GM18873 (cell line): ENCODE results near the gene OTUD3.
"Not testable (repeated sequence)": the region's sequence is repeated elsewhere in the genome, so short reads cannot be mapped to it uniquely, and the experiment has no call there.

Experiments used
- ATAC-seq: cut with Tn5 transposase; IDR thresholded peaks from one replicate; pipeline ENCODE4 v1.9.1; 2021; ENCODE audit warnings: mild to moderate bottlenecking, moderate library complexity, moderate number of reproducible peaks; ENCODE audit not compliant: unreplicated experiment, low FRiP score

The OTUD3 gene, protein sequence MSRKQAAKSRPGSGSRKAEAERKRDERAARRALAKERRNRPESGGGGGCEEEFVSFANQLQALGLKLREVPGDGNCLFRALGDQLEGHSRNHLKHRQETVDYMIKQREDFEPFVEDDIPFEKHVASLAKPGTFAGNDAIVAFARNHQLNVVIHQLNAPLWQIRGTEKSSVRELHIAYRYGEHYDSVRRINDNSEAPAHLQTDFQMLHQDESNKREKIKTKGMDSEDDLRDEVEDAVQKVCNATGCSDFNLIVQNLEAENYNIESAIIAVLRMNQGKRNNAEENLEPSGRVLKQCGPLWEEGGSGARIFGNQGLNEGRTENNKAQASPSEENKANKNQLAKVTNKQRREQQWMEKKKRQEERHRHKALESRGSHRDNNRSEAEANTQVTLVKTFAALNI

DNA sequence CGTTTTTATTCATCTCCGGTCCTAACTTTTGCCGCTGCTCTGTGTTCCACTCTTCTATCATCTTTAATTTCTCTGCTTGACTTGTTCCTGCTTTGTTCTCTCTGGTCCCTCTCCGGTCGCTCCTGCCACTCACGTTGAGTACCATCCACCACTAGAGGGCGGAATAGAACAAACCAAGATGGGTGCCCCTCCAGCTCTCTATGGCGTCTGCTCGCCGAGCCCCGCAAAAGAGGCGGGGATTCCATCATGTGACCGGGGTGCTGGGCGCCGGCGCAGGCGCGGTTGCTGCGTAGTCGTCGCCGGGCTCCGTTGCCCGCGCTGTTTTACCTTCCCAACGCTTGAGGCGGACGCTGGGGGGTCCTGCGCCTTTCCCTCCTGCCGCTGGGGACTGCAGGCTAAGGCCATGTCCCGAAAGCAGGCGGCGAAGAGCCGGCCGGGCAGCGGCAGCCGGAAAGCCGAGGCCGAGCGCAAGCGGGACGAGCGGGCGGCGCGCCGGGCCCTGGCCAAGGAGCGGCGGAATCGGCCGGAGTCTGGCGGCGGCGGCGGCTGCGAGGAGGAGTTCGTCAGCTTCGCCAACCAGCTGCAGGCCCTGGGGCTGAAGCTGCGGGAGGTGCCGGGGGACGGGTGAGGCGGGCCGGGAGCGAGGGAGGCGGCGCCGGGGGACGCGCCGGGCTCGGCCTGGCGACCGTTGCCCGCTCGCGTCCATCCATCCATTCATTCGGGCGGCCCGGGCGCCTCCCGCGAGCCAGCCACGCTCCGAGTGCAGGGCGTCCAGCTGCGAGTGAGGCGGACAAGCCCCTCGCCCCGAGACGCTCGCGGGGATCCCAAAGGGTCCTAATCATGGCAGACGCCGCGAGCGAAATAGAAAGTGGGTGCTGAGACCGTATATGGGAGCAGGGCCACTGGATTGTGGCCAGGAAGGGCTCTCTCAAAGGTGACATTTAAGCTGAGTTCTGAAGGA, at the start of gene OTUD3:
Gene OTUD3 (plus strand): TSS at position 285 of the 961 bp plus-strand sequence. CDS start 119 bp downstream, at position 404.
- peak; percentile 85 for ATAC-seq

DNA sequence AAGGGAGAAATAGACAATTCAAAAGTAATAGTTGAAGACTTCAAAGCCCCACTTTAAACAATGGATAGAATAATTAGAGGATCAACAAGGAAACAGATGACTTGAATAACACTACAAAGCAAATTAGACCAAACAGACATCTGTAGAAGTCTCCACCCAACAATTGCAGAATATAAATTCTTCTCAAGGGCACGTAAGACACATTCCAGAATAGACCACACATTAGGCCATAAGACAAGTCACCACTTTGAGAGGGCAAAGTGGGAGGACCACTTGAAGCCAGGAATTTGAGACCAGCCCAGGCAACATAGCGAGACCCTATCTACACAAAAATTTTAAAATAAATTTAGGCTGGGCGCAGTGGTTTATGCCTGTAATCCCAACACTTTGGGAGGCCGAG, 46.6 kb upstream of the OTUD3 start:
- no peak for ATAC-seq

DNA sequence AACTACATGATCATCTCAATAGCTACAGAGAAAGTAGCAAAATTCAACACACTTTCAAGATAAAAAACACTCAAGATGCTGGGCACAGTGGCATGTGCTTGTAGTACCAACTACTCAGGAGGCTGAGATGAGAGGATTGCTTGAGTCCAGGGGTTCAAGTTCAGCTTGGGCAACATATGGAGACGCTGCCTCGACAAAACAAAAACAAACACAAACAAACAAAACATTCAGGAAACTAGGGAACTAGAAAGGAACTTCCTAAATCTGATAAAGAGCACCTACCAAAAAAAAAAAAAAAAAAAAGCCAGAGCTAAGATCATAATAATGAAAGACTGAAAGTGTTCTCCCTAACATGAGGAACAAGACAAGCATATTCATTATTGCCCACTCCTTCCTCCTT, 44.3 kb upstream of the OTUD3 start:
- ATAC-seq: no peak

DNA sequence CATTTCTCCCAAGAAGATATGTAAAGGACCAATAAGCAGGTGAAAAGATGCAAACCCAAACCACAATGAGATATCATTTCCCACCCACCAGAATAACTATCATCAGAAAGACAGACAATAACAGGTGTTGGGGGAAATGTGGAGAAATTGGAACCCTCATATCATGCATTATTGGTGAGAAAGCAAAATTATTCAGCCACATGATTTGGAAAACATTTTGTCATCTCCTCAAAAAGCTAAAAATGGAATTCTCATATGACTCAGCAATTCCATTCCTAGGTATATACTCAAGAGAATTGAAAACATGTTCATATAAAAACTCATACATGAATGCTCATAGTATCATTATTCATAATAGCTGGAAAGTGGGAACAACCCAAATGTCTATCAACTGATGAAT, 42.0 kb upstream of the OTUD3 start:
- no peak for ATAC-seq

DNA sequence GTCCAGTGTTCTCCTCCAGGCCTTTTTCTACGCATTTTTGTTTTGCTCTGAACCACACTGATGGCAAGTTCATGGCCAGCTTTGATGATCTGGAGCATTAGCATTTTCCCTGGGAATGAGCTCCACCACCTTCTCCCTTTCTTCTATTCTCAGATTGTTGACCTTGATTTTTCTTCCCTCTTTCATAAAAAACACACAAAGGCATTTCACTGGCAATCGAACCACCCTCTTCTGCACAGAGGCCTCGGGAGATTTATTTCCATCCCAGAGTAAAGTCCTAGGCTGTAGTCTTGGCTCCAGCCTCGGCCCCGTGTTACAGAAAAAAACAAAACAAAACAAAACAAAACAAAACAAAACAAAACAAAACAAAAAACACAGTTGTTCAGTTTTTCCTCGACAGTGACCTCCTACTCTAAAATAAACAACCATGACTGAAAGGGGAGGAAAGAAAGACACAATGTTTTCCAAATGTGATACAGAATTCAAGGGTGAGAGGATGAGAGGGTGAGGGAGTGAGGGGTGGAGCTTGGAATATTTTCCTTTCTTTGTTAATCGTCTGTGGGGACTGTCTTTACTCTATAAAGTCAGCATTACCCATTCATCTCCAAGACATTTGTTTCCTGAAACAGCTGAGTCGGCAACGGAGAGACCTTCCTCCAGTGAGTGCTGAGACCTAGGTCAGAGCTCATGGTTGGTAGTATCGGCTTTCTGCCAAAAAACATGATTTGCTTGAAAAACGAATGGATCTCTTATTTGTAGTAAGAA, 37.3 kb upstream of the OTUD3 start:
- ATAC-seq: no peak

DNA sequence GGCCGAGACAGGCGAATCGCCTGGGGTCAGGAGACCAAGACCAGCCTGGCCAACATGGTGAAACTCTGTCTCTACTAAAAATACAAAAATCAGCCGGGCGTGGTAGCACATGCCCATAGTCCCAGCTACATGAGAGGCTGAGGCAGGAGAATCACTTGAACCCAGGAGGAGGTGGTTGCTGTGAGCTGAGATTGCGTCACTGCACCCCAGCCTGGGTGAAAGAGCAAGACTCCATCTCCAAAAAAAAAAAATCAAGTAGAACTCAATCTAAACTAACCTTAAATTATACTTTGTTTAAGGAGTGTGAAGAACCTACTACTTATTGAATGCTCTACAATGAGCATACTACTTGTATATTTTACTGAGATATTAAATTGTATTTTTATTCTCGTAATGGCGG, 36.6 kb upstream of the OTUD3 start:
- ATAC-seq: no peak

DNA sequence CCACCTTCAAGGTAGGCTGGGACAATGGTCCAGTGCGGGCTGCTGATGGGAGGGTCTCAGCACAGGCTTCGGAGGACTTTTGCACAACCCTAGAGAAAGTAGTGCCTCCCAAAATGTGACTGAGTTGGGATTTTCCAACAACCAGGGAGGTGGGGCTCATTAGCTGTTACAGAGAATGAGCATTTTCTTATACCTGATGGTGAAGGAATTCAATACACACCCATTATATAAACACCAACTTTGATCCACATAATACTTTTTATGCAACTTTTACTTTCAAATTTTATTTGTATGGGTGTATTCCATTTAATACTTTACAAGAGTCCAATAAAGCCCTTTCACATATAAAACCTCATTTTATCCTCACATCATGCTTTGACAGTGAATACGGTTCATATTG, 35.9 kb upstream of the OTUD3 start:
- no peak for ATAC-seq

DNA sequence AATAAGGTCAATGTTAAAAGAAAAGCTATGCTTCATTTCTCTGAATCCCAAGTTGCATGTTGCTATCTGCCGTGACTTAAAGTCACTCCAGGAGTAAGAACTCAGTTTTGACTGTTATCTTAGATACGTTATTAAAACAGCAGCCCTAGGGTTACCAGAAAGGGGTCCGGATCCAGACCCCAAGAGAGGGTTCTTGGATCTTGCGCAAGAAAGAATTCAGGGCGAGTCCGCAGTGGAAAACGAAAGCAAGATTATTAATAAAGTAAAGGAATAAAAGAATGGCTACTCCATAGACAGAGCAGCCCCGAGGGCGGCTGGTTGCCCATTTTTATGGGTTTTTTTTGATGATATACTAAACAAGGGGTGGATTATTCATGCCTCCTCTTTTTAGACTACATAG, 34.9 kb upstream of the OTUD3 start:
- ATAC-seq: not testable (repeated sequence)

DNA sequence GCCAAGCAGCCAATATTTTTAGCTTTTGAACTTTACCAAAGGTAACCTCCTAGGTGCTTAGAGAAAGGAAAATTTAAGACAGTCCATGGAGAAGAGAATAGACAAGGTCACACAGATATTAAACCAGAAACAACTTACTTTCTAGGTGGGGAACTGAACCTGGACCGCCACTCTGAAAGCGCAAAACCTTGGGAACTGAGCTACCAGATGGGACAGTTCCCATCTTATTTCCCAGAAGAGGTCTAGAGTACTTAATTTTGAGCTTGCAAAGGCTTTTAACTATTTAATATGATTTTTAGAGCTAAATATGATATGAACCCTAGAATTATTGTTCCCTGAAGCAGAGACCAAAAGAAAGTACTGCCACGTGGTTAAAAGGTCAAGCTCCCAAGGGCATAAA, 32.9 kb upstream of the OTUD3 start:
- not testable (repeated sequence) for ATAC-seq

DNA sequence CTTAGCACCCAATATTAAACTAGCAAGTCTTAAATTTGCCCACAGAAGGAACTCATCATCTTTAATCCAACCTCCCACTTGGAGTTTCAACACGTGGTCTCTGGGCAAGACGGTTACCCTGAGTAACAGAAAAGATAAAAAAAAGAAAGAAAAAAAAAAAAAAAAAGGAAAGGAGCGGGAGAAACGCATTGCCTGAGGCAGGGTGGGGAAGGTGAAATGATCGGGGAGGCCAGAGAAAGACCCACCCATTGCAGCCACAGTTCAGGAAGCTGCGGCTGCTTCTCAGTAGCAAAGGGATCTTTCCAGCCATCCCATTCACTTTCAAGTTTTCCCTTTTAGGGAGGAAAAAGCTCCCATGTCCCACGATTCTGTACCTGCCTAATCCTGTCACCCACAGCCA, 32.0 kb upstream of the OTUD3 start:
- ATAC-seq: no peak

DNA sequence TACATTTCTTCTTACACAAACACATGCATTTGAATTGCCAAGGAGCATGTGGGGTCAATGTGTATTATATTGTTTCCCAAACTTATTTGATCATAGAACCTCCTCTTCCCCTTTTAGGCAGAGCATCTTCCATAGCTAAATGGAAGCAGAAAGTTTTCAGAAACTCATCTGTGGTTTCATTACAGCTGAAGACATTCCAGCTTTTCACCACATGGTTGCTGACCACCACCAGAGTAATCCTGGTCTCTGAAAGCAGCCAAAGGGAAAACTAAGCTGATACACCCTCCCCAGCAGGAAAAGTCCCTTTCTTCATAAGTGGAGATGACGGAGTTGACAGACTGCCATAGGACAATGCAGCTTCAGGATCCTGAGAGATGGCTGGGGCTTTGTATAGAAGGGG, 30.2 kb upstream of the OTUD3 start:
- no peak for ATAC-seq

DNA sequence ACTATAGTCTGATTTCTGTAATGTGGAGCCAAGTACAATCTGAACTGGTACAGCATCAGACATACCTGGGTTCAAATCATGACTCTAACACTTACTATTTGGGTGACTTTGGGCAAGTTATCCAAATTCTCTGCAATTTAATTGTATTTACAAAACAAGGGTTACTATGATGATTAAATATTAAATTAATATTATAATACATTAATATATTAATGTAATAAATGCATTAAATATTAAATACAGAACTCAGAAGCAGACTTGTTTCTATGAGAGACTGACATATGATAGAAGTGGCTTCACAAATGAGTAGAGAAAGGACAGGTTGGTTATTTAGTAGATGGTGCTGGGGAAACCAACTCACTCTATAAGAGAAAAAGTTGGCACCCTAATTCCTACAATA, 27.3 kb upstream of the OTUD3 start:
- ATAC-seq: no peak

DNA sequence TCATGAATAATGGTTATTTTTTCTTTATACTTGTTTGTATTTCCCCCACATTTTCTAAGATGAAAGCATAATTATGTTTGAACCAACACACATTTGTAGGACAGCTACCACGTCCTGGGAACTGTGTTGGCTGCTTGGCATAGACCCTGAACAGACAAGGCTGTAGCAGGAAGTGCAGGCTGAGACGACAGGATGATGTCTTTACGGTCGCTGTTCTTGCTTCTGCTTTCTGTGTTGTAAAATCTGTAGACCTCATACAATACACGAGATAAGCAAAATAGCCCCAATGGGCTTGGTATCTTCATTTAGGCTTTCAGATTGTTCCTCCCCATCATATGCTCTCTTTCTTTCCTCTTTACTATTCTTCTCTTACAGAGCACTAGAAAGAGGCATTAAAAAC, 23.3 kb upstream of the OTUD3 start:
- ATAC-seq: no peak

DNA sequence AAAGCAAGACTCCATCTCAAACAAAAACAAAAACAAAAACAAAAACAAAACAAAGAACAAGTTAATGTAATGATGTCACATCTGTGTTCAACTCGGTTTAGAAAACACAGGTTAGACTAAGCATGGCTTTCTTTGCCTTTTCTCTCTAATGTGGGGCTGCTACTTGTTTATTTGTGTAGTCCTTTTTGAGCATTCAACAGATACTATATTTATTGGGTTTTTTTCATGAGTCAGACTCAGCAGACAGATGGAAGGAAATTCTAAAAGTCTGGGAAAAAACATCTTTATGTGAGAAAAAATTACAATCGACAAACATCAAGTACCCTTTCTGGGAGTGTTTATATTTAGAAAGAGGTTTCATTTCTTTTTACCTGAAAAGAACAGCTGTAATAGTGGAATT, 22.3 kb upstream of the OTUD3 start:
- no peak for ATAC-seq

DNA sequence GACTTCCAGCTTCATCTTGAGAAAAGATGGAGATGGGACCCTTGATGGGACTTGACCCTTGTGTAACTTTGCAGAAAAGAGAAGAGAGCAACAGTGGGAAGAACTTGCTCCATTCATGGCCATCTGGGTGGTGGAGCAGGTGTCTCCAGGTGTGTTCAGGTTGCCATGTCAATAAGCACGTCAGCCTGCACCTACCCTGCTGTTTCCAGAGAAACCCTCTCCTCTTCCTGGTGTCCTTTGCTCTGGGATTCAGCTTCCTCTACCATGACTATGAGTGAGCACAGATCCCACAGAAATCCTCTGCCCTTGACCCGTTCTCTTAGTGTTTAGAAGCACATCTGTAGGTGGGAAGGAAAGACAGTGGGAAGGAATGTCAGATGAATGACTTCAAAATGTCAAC, 21.8 kb upstream of the OTUD3 start:
- ATAC-seq: no peak

DNA sequence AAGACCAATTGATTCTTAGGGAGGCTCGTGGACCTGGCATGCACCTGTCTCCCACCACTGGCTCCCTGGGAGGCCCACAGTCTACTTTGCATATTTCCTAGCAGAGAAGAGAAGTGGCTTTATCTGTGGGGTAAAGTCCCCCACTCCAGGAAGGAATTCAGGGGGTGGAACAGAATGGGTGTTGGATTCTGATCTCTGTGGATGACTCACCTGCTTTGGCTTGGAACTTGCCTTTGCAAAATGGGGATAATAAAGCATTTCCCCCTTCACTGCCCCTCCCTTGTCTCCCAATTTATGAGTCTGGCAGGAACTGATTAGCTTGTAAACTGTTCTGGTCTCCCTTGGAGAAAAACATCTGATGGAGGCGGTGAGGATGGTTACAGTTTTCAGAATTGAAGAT, 21.2 kb upstream of the OTUD3 start:
- no peak for ATAC-seq

DNA sequence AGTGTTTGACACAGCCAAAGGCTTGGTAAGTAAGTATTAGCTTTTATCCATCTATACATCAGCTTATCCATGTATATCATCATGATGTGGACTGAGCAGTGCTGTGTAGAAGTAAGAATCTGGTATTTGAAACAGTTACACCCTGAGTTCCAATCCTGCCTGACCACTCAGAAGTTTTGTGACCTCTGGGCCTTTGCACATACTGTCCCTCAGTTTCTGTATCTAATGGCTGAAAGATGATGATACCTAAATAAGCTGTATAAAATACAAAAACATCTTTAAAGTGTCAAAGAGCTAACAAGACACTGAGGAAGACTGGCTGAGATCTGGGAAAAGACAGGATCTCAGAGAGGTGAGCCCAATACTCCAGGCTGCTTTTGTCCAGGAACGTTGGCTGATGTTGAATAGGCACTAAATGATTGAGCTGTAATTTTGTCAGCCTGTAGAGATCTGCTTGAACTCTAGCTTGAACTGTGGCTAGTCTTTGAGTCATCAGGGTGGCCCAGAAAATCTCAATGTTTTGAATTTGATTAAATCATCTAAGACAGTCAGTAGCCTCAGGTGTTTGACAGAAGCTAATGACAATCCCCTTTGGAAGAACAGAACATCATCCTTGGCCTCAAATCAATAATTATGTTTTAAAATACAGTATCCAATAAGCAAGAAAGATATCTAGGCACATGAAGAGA, 20.2 kb upstream of the OTUD3 start:
- ATAC-seq: no peak

DNA sequence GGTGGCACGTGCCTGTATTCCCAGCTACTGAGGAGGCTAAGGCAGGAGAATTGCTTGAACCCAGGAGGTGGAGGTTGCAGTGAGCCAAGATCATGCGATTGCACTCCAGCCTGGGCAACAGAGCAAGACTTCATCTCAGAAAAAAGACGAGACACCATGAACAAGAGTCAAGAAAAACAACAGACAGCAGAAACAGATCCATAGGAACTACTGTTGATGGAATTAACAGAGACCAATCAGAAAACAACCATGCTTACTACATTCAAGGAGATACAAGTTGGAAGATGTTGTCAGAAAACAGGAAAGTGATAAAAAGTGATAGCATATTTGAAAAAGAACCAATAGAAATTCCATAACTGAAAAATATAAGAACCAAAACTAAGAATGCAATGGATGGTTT, 19.3 kb upstream of the OTUD3 start:
- no peak for ATAC-seq

DNA sequence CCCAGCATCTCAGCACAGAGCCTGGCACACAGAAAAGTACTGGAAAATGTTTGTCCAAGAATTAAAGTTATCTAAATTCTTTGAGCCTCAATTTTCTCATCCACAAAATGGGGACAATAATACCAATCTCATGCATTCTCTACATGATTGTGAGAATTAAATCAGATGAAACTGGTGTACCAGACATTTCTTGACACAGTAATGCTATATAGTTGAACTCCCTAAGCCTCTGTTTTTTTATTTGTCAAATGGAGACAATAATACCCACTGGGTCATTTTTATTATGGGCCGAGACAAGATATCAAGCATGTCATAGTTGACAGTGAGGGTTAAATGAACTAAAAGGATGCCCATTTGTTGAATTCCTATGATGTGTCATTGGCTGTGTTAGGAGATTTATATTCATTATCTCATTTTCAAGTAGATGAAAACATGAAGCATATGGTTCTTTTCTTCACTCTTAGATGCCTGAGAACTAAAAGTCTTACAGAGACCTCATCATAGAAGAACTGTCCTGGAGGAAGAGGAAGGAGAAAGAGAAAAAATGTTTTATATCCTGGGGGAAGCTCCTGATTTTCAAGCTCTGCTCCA, 17.5 kb upstream of the OTUD3 start:
- no peak for ATAC-seq

DNA sequence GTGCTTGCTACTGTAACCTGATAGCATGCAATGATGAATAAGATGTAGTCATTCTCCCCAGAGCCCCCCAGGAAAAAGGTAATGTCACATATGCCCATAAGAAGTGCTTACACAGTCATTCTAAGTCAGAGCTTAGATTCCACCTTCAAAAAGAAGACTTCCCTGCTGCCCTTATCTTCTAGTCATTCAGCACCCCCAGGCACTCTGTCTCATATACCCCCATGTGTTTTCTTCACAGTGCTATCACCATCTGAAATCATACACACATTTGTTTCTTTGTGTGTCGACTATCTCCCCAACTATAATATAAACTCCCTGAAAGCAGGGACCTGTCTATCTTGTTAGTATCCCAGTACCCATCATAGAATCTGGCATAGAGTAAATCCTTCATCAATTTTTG, 16.2 kb upstream of the OTUD3 start:
- no peak for ATAC-seq
